SW480 (cell line): ENCODE measurements around the gene SNRNP48.

ENCODE experiments used
- DNase-seq: peaks from one replicate; pipeline ENCODE4 v3.0.0-alpha.2; 2016; ENCODE audit warnings: low spot score

SNRNP48 gene

GRCh38 chr6:7589949-7590917 is at the start of gene SNRNP48:
Gene SNRNP48, plus strand, starts transcription at chr6:7590198. Its CDS starts 60 bp downstream, at chr6:7590258.
- DNase-seq, result peak; percentile 88

GRCh38 chr6:7540595-7540994 is 49.4 kb upstream of the SNRNP48 start:
- no peak for DNase-seq

GRCh38 chr6:7541175-7542064 is 48.6 kb upstream of the SNRNP48 start, which contains the start of gene DSP:
Gene DSP, plus strand, starts transcription at chr6:7541671. Its CDS starts 245 bp downstream, at chr6:7541916.
- DNase-seq, result peak; percentile 78

- DNase-seq, result peak; percentile 42
Observed at GRCh38 chr6:7542065-7542873, 47.7 kb upstream of the SNRNP48 start.

GRCh38 chr6:7542874-7543624 is 46.9 kb upstream of the SNRNP48 start:
- DNase-seq, result peak; percentile 86

GRCh38 chr6:7543789-7544424 is 46.1 kb upstream of the SNRNP48 start:
- DNase-seq, result peak; percentile 43

GRCh38 chr6:7544597-7544996 is 45.4 kb upstream of the SNRNP48 start:
- DNase-seq, result no peak

GRCh38 chr6:7545316-7546019 is 44.5 kb upstream of the SNRNP48 start:
- DNase-seq, result no peak

GRCh38 chr6:7546020-7546369 is 44.0 kb upstream of the SNRNP48 start:
- no peak for DNase-seq

- DNase-seq, result no peak
Observed at GRCh38 chr6:7546383-7546782, 43.6 kb upstream of the SNRNP48 start.

- DNase-seq, result no peak
Observed at GRCh38 chr6:7546896-7547295, 43.1 kb upstream of the SNRNP48 start.

GRCh38 chr6:7547315-7547714 is 42.7 kb upstream of the SNRNP48 start:
- no peak for DNase-seq

- no peak for DNase-seq
Observed at GRCh38 chr6:7550433-7550801, 39.6 kb upstream of the SNRNP48 start.

GRCh38 chr6:7554533-7555275 is 35.3 kb upstream of the SNRNP48 start:
- no peak for DNase-seq

GRCh38 chr6:7555671-7556070 is 34.3 kb upstream of the SNRNP48 start:
- DNase-seq, result no peak

GRCh38 chr6:7556394-7557106 is 33.4 kb upstream of the SNRNP48 start:
- no peak for DNase-seq

- DNase-seq, result no peak
Observed at GRCh38 chr6:7557652-7558051, 32.3 kb upstream of the SNRNP48 start.

GRCh38 chr6:7558781-7559180 is 31.2 kb upstream of the SNRNP48 start:
- no peak for DNase-seq

GRCh38 chr6:7559196-7559595 is 30.8 kb upstream of the SNRNP48 start:
- DNase-seq, result no peak
